ENCODE results near the gene GABRG3. TPM values are rescaled to one million over a fixed set of nuclear protein-coding genes. Genes with fewer than 3 reads are reported as not detected.

Gene GABRG3
- total and polyA plus RNA-seq, 2 experiments from 2014 or later = 0.15 to 0.43 TPM

DNA sequence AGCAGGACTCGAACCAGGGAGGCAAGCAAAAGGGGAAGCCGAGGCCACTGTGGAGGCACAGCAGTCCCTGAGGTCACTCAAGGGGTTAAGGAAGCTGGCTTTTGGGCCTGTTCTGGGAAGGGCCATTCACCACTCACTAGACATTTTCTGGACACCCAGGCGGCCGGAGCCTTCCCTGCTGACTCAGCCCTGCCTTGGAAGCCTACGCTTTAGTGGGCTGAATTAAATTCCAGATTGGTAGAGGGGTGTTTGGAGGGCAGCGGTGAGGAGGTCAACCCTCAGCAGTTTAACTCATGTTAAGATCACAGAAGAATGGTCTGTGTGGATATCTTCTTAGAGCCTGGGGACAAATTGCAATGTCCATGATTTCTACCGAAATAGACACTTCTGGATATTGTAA, 152.8 kb downstream of the GABRG3 start:
- Histone ChIP-seq H3K9me2 (replicated peaks; ENCODE audit: insufficient read depth) (no peaks in the 10 kb centered on the region), H3K4me3 (no peak overlapping the region), H3K36me3 (replicated peaks; ENCODE audit: insufficient read depth, low read depth) (no peaks in the 10 kb centered on the region), H3K4me2 (no peak overlapping the region), H3K9me3 (ENCODE audit: low read depth) (no peaks in the 10 kb centered on the region), H2AFZ (no peak overlapping the region), H3K27me3 (no peaks in the 10 kb centered on the region), H3K79me2 (no peaks in the 10 kb centered on the region), H4K20me1 (ENCODE audit: insufficient read depth, poor library complexity, severe bottlenecking) (no peaks in the 10 kb centered on the region), H3K27ac (no peak overlapping the region), H3K4me1 (ENCODE audit: insufficient read depth) (no peaks in the 10 kb centered on the region)
- TF ChIP-seq EZH2phosphoT487 (IDR thresholded peaks at IDR 0.05; ENCODE audit: low read depth, severe bottlenecking, unreplicated experiment) (no peak), EZH2 (IDR thresholded peaks at IDR 0.05; ENCODE audit: borderline replicate concordance) (no peak)
- TF ChIP-seq, protein P1, sequence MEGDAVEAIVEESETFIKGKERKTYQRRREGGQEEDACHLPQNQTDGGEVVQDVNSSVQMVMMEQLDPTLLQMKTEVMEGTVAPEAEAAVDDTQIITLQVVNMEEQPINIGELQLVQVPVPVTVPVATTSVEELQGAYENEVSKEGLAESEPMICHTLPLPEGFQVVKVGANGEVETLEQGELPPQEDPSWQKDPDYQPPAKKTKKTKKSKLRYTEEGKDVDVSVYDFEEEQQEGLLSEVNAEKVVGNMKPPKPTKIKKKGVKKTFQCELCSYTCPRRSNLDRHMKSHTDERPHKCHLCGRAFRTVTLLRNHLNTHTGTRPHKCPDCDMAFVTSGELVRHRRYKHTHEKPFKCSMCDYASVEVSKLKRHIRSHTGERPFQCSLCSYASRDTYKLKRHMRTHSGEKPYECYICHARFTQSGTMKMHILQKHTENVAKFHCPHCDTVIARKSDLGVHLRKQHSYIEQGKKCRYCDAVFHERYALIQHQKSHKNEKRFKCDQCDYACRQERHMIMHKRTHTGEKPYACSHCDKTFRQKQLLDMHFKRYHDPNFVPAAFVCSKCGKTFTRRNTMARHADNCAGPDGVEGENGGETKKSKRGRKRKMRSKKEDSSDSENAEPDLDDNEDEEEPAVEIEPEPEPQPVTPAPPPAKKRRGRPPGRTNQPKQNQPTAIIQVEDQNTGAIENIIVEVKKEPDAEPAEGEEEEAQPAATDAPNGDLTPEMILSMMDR (IDR thresholded peaks at IDR 0.05; ENCODE audit: poor library complexity) = no peak
- 65% methylated on average over 7 of the region's 7 CpGs for WGBS (ENCODE audit: low lambda C conversion rate, missing lambda C conversion rate)
- DNase-seq (ENCODE audit: low spot score) = no peak

DNA sequence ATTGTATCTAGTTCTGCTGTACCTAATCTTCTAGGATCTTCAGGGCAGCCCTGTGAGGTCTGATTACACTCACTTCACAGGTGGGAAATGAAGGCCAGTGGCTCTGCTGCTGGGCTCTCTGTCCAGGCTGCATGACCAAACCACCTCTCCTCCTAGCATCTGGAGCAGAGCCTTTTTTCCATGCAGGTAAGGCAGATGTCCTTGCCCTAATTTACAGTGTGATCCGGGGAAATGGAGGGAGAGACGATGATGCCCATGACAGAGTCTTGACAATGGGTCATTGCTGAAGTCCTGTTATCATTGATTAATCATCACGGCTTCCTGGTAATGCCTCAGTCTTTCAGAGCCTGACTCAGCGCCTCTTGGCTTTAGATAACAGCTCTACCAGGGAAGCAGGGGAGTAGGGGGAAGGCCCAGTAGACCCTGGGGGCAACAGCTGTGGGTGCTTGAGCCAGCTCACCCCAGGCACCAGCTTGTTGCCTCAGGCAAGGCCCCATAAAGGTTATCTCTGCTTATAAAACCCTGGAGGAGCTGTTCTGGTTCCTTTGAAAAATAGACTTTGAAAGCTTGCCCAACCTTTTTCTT, 153.4 kb downstream of the GABRG3 start:
- no peak overlapping the region for H2AFZ ChIP-seq
- H3K4me2 ChIP-seq = no peak overlapping the region
- H3K79me2 ChIP-seq = no peaks in the 10 kb centered on the region
- peak; percentile 26 for DNase-seq (ENCODE audit: low spot score)
- H3K27me3 ChIP-seq = no peaks in the 10 kb centered on the region
- H3K36me3 ChIP-seq (replicated peaks; ENCODE audit: insufficient read depth, low read depth) = no peaks in the 10 kb centered on the region
- no peaks in the 10 kb centered on the region for H3K4me1 ChIP-seq (ENCODE audit: insufficient read depth)
- no peaks in the 10 kb centered on the region for H4K20me1 ChIP-seq (ENCODE audit: insufficient read depth, poor library complexity, severe bottlenecking)
- H3K27ac ChIP-seq = no peak overlapping the region
- WGBS (ENCODE audit: low lambda C conversion rate, missing lambda C conversion rate) = 18% methylated on average over 4 of the region's 4 CpGs
- no peak for TF ChIP-seq EZH2 (IDR thresholded peaks at IDR 0.05; ENCODE audit: borderline replicate concordance)
- TF ChIP-seq, protein P1 (IDR thresholded peaks at IDR 0.05; ENCODE audit: poor library complexity) = no peak
- H3K9me2 ChIP-seq (replicated peaks; ENCODE audit: insufficient read depth) = no peaks in the 10 kb centered on the region
- H3K9me3 ChIP-seq (ENCODE audit: low read depth) = no peaks in the 10 kb centered on the region
- H3K4me3 ChIP-seq = no peak overlapping the region

DNA sequence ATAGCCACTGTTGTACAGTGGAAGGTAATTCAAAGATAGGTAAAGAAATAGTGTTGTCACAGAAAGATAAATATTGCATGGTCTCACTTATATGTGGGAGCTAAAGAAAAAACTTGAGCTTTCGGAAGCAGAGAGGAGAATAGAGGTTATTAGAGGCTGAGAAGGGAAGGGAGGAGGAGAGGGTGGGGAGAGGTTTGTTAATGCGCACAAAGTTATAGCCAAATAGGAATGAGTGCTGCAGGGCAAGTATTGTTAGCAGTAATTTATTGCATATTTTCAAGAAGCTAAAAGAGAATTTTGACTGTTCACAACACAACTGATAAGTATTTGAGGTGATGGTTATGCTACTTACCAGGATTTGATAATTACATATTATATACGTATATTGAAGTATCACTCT, 154.2 kb downstream of the GABRG3 start:
- 65% methylated on average over 3 of the region's 3 CpGs for WGBS (ENCODE audit: low lambda C conversion rate, missing lambda C conversion rate)
- H3K27me3 ChIP-seq = no peaks in the 10 kb centered on the region
- H3K4me3 ChIP-seq = no peak overlapping the region

More for the DNA sequence above, 154.2 kb downstream of the GABRG3 start:
- H3K4me2 ChIP-seq = no peak overlapping the region
- H3K27ac ChIP-seq = no peak overlapping the region
- no peaks in the 10 kb centered on the region for H4K20me1 ChIP-seq (ENCODE audit: insufficient read depth, poor library complexity, severe bottlenecking)
- H3K4me1 ChIP-seq (ENCODE audit: insufficient read depth) = no peaks in the 10 kb centered on the region
- no peaks in the 10 kb centered on the region for H3K36me3 ChIP-seq (replicated peaks; ENCODE audit: insufficient read depth, low read depth)
- no peaks in the 10 kb centered on the region for H3K9me3 ChIP-seq (ENCODE audit: low read depth)
- TF ChIP-seq, protein P1 (IDR thresholded peaks at IDR 0.05; ENCODE audit: poor library complexity) = no peak
- no peak for TF ChIP-seq EZH2 (IDR thresholded peaks at IDR 0.05; ENCODE audit: borderline replicate concordance)
- no peak for TF ChIP-seq EZH2phosphoT487 (IDR thresholded peaks at IDR 0.05; ENCODE audit: low read depth, severe bottlenecking, unreplicated experiment)
- no peak overlapping the region for H2AFZ ChIP-seq
- DNase-seq (ENCODE audit: low spot score) = no peak
- H3K9me2 ChIP-seq (replicated peaks; ENCODE audit: insufficient read depth) = no peaks in the 10 kb centered on the region
- H3K79me2 ChIP-seq = no peaks in the 10 kb centered on the region
